AG08396 (cell line): ENCODE measurements around the gene FBRS.
A peak's percentile ranks its signal among the peaks of the same experiment; 100 is the strongest.
"Not testable (repeated sequence)": the region's sequence is repeated elsewhere in the genome, so short reads cannot be mapped to it uniquely, and the experiment has no call there.

Experiments
- DNase-seq: peaks from one replicate; pipeline ENCODE4 v3.0.0; 2012; ENCODE audit warnings: low spot score, mixed read lengths

Gene FBRS

GRCh38 chr16:30698816-30699614 is 40.8 kb downstream of the FBRS start, which contains the start of gene SRCAP:
Gene SRCAP (plus strand): TSS chr16:30699171. CDS start chr16:30700825, 1,654 bp downstream.
- peak; percentile 93 for DNase-seq

GRCh38 chr16:30699615-30700099 is 41.4 kb downstream of the FBRS start:
- DNase-seq, result no peak

GRCh38 chr16:30700491-30700890 is 42.3 kb downstream of the FBRS start:
- DNase-seq, result peak; percentile 62

DNA sequence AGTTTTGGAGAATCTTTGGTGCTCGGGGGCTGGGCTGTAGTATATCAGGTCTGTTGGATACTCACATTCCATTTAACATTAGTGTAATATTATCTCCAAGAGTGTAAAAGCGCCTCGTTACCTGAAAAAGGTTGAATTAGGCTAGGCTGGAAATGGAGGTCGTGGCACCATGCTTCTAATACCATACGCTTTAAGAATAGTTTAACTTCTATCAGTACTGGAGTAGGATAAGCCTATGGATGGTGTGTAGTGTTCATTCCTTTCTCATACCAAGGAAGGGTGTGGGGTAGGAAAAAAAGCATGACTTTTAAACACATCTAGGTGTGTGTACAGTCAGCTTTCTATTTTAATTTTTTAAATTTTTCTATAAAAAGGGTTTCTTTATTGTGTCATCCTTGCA is 42.7 kb downstream of the FBRS start:
- no peak for DNase-seq

GRCh38 chr16:30703071-30703470 is 44.8 kb downstream of the FBRS start:
- DNase-seq, result not testable (repeated sequence)

DNA sequence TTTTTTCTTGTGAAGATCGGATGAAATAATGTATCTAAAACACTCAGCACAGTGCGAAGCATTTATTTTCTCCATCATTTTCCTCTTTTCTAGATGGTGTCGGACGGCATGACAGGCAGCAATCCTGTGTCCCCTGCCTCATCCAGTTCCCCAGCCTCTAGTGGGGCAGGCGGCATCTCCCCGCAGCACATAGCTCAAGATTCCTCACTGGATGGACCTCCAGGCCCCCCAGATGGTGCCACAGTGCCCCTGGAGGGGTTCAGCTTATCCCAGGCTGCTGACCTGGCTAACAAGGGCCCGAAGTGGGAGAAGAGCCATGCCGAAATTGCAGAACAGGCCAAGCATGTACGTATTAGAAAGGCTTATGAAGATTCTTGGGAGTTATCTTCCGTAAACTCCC is 45.7 kb downstream of the FBRS start:
- DNase-seq, result no peak

DNA sequence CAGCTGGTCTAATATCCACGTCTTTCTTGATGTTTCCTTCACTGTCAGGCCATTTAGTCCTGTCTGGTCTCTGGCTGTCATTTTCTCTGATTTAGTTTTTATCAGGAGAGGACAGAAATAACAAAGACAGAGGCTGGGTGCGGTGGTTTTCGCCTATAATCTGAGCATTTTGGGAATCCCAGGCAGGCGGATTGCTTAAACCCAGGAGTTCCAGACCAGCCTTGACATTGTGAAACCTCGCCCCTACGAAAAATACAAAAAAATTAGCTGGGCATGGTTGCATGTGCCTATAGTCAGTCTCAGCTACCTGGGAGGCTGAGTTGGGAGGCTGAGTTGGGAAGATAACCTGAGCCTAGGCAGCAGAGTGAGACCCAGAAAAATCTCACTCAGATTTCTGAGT is 47.8 kb downstream of the FBRS start:
- DNase-seq, result no peak

GRCh38 chr16:30710971-30711370 is 52.7 kb downstream of the FBRS start:
- DNase-seq, result no peak

DNA sequence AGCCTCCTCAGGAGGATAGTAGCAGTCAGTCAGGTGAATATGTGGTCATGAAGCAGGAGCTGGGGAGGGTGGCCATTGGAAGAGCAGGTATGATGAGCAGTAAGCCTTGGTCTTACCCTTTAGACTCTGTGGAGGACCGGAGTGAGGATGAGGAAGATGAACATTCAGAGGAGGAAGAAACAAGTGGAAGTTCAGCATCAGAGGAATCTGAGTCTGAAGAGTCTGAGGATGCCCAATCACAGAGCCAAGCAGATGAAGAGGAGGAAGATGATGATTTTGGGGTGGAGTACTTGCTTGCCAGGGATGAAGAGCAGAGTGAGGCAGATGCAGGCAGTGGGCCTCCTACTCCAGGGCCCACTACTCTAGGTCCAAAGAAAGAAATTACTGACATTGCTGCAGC is 53.5 kb downstream of the FBRS start:
- no peak for DNase-seq

- no peak for DNase-seq
Measured at GRCh38 chr16:30715750-30716445, 57.7 kb downstream of the FBRS start.

- no peak for DNase-seq
Measured at GRCh38 chr16:30720086-30720485, 61.9 kb downstream of the FBRS start.
